ENCODE data around the gene DENND1C.
A peak's percentile ranks its signal among the peaks of the same experiment; 100 is the strongest.

DENND1C gene

GRCh38 chr19:6478815-6479214 lies 2.8 kb downstream of the DENND1C start:
- no peak for DNase-seq (ENCODE audit: low read depth, low spot score)

DNA sequence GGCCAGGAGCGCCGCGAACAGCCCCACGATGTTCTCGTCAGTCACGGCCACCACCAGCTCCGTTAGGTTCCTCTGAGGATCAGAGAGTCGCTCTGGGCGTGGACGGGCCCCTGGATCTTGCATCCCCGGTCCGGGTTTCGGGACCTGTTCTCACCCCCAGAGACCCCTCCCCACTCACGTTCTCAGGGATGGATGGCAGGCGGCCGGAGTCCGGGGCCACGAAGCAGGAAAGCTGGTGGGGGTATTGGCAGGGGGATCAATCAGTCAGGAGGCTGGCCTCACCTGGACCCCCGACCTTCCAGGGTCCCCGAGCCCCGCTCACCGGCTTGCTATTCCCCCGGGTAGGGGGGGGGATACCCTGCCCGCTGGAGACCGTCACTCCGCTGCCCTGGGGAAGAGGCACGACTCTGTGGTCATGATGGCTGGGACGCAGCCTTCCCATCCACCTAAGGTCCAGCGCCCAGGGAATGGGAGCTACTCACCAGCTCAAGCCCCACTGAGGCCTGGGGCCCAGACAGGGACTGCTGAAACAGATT lies 4.6 kb downstream of the DENND1C start:
- no peak for DNase-seq (ENCODE audit: low read depth, low spot score)

DNA sequence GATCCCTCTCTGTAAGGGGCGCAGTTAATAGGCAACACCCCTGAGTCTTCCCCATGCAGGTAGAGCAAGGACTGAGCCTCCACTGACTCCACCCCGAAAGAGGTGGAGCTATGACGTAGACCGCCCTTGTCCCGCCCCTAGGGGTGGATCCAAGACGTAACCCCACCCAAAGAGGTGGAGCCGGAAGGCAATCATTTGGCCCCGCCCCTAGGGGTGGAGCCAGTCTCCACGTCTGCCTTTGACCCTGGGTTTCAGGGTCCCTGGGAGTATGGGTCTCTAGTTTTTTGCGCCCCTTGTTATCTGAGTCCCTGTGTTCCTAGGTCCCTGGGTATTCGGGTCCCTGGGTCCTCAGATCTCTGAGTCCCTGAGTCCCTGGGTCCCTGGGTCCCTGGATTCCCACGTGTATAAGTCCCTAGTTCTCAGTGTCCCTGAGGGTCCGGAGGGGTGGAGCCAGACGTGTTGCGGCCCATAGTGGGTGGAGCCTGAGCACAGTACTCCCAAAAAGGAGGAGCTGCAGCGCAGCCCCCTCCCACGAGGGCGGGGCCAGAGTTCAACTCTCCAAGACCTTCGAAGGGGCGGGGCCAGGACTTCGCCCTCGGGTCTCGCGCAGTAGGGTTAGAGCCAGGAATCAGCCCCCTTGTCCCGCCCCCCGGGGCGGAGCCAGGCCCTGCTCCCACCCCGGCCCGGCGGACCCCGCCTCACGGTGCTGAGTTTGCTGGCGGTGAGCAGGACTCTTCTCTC lies 5.3 kb downstream of the DENND1C start:
- peak; percentile 82 for DNase-seq (ENCODE audit: low read depth, low spot score)

GRCh38 chr19:6475321-6476108 lies 6.1 kb downstream of the DENND1C start:
- DNase-seq (ENCODE audit: low read depth, low spot score) = no peak

DNA sequence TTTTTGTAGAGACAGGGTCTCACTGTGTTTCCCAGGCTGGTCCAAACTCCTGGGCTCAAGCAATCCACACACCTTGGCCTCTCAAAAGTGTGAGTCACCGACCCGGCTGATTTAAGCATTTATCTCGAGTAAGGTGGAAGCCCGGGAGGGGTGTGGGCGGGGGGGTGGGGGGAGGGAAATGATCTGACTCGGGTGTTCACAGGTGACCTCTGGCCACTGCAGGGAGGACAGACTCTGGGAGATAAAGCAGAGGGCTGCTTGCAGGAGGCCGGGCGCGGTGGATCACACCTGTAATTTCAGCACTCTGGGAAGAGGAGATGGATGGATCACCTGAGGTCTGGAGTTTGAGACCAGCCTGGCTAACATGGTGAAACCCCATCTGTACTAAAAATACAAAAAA lies 7.9 kb downstream of the DENND1C start:
- DNase-seq (ENCODE audit: low read depth, low spot score) = no peak

GRCh38 chr19:6472713-6473112 lies 8.9 kb downstream of the DENND1C start:
- no peak for DNase-seq (ENCODE audit: low read depth, low spot score)

DNA sequence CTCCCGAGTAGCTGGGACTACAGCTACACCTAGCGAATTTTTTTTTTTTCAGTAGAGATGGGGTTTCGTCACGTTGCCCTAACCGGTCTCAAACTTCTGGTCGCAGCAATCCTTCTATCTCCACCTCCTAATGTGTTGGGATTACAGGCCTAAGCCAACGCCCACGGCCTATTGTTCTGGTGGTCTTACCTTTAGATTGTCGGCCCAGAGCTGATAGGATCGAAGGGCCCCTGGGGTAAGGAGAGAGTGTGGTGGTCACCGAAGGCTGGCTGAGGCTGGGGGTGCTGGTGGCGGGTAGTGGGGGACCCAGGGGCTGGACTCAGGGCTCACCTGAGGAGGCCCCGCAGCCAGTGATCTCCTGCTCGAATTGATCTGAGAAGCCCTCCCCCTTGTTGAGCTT lies 10.5 kb downstream of the DENND1C start:
- DNase-seq (ENCODE audit: low read depth, low spot score) = no peak

DNA sequence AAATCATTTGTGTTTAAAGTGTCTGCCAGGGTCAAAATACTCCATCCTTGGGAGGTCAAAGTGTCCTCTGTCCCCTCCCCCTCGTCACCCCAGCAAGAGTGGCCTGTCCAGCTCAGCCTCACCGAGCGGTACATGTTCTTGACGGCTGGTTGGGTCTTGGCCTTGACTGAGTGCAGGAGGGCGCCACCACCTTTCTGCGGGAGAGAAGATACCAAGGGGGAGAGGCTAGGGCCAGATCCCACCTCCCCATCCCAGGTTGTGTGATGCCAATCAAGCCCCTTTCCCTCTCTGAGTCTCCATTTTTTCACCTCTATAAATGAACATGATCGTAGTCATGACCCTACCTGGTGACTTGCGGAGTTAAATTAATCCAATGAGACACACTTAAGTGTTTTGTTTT lies 11.4 kb downstream of the DENND1C start:
- no peak for DNase-seq (ENCODE audit: low read depth, low spot score)

DNA sequence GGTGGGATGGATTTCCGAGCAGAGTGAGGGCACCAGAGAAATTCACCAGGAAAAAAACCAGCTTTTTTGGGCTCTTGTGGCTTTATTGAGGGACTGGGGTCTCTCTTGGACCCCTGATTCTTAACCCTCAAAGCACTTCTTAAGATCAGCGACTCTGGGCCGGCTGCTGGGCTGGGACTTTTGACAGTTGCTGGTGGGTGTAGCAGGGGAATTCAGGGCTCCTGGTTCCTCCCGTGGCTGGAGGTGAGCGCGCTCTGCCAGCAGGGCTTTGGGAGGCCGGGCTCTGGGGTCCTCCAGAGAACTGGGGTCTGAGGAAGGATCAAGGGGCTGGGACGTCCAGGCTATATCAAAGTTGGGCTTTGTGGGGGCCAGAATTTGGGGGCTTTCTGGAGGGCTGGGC lies 14.2 kb downstream of the DENND1C start:
- DNase-seq (ENCODE audit: low read depth, low spot score) = no peak

DNA sequence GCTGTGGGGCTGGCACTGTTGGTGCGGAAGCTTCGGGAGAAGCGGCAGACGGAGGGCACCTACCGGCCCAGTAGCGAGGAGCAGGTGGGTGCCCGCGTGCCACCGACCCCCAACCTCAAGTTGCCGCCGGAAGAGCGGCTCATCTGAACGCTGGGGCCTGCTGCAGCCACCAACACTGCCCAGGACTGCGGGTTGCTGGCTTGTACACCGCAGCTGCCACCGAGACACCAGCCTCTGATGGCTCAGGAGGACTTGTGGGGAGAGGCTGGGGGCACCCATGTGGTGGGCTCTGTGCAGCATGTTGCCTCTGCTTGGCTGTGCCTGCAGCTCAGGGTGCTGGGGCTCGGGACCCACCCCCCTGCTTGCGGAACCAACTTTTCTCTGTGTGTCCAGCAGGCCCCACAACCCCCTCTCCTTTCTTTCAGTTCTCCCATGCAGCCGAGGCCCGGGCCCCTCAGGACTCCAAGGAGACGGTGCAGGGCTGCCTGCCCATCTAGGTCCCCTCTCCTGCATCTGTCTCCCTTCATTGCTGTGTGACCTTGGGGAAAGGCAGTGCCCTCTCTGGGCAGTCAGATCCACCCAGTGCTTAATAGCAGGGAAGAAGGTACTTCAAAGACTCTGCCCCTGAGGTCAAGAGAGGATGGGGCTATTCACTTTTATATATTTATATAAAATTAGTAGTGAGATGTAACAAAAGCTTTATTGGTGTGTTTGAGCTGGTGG lies 14.9 kb downstream of the DENND1C start:
- no peak for DNase-seq (ENCODE audit: low read depth, low spot score)

DNA sequence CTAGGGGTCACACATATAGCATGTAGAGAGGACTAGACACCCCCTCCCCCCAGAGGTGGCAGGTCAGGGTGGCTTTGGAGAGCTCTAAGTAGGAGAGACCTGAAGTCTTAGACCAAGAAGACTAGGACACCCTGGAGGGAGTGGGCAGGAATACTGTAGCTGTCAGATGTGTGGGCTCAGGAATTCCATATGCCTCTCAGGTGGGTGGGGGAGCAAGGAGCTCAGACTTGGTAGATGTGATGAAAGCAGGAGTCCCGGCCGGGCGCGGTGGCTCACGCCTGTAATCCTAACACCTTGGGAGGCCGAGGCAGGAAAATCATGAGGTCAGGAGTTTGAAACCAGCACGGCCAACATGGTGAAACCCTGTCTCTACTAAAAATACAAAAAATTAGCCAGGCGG lies 15.9 kb downstream of the DENND1C start:
- no peak for DNase-seq (ENCODE audit: low read depth, low spot score)

- DNase-seq (ENCODE audit: low read depth, low spot score) = no peak
These were observed 16.6 kb downstream of the DENND1C start for GRCh38 chr19:6465006-6465405.

DNA sequence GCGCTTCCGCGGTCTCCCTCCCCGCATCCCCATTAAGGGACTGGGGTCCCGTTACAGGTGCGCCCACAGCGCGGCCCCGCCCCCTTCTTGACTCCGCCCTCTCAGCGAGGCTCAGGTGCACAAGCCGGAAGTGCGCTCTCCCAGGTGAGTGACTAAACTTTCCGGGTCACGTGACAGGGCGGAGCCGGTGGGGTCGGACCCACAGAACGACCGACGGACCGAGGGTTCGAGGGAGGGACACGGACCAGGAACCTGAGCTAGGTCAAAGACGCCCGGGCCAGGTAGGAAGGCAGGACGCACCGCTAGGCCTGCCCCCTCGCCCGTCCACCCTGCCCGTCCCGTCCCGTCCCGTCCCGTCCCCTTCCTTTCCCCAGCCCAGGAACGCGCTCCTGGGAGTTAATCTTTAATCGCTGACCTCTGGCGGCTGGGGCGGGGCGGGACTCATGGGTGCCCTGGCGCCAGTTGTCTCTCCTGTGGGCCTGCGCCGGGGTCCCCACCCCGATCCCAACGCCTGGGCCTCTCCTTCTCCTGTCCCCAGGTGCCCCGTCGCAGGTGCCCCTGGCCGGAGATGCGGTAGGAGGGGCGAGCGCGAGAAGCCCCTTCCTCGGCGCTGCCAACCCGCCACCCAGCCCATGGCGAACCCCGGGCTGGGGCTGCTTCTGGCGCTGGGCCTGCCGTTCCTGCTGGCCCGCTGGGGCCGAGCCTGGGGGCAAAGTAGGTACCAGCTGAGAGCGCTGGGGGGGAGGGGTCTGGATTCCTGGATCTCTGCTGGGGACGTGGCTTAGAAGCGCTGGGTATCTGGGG lies 17.3 kb downstream of the DENND1C start, which contains the start of gene CRB3:
Gene CRB3 (plus strand): TSS at position 202 of the 804 bp plus-strand sequence. CDS start 431 bp downstream, at position 633.
- DNase-seq (ENCODE audit: low read depth, low spot score) = peak; percentile 78

DNA sequence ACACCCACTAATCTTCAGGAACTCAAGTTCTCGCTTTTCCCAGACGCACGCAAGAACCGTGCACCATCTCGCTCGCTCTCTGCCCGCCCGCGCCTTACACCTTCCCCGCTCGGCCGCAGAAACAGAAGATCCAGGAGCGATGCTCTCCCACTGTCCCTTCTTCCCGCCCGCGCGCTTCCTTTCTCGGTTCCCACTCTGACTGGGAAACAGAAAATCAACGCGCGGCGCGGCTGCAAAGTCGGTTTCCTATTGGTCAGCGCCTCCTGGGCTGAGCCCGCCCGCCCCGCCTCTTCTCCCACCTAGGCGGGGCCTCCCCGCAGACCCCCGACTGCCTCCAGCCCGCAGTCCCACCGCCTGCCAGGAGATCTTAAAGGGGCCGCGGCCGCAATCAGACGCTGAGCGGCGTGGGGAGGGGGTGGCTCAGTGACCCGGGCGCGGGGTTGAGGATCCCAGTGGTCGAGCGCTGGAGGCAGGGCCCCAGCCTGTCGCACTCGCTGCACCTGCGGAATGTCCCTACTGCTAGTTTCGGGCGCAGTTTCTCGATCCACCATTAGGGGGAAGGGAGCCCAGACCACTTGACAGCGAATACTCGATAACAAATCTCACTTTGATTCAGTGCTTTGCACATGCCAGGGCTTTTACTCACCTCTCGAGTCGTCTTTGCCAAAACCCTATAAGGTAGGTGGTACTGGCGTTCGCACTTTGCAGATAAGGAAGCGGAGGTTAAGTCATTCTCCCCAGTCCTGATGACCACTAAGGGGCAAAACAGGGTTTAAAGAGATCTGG lies 21.3 kb downstream of the DENND1C start:
- DNase-seq (ENCODE audit: low read depth, low spot score) = peak; percentile 92

DNA sequence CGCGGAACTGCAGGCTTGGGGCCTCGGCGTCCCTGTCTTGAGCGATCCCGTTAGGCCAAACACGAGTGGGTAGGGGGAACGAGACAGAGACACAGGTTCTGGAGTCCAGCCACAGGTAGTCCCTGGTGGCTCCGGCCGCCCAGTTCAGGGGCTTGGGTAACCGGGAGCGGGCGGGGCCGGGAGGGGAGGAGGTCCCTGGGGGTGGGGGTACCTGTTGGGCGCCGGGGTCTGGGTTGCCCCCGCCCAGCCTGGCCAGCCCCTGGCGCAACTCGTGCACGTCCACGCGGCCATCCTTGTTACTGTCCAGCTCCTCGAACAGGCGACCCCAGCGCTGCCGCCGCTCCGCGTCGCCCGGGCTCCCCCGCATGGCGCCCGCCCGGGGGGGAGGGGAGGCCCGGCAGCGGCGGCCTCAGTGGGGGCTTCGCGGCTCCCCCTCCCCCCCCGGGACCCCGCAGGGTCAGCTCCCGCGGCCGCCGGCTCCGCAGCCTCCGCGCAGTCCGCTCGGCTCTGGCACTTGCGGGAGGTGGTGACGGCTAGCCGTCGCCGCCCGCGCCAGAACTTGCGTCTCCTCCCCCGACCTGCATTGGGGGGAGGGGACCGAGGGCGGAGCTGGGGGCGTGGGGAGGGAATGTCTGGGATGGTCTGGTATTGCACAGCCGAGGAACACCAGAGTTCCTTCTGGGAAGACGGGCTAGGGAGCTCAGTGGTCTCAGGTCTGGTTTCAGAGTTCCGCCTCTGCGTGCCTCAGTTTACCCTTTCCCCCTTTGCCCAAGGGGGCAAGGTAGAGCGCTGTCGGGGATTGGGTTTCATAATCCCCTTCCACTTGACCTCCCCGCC lies 22.1 kb downstream of the DENND1C start, which contains the start of gene SLC25A23:
Gene SLC25A23 (minus strand): TSS at position 531 of the 837 bp plus-strand sequence. CDS start 164 bp downstream, at position 367.
- DNase-seq (ENCODE audit: low read depth, low spot score) = no peak

- no peak for DNase-seq (ENCODE audit: low read depth, low spot score)
These were observed 22.8 kb downstream of the DENND1C start for GRCh38 chr19:6458695-6459261.

- no peak for DNase-seq (ENCODE audit: low read depth, low spot score)
These were observed 23.5 kb downstream of the DENND1C start for GRCh38 chr19:6457958-6458694.

GRCh38 chr19:6455924-6456323 lies 25.7 kb downstream of the DENND1C start:
- no peak for DNase-seq (ENCODE audit: low read depth, low spot score)

Measured in iPS DF 19.7 (cell line).